ENCODE results near the gene TLE3. TPM values are rescaled to one million over a fixed set of nuclear protein-coding genes. Genes with fewer than 3 reads are reported as not detected.

Gene TLE3
- total and polyA plus RNA-seq, 7 experiments from 2014 or later, result 15.2 to 183 (median 117) TPM

DNA sequence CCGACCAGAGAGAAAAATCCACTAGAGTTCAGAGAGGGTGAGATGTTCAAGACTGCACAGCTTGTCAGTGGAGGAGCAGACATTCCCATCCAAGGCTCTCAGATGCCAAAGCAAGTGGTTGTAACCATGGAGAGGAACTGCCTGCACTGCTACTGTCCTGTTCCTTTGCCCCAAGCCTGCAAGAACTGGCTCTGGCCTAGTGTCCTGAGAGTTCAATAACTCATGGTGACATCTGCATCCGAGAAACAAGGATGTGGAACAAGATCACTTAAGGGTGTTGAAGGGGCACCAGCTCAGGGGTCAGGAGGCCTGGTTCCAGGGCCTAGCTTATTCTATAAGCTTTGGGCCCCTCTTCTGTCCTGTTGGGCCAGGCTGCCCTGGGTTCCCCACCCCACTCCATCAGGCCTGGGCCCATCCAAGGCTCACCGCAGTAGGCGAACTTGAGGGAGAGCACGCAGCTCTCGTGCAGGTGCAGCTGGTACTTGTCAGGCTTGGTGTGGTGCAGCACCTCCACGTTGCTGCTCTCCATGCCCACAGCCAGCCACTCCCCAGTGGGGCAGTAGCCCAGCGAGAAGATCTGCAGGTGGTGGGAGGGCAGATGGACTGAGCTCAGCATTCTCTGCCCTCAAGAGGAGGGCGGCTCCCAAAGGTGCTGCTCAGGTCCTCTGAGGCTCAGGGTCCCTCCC lies 45.6 kb downstream of the TLE3 start:
- Mint-ChIP-seq H3K27ac (peak overlapping the region in 2 of 9 donors; percentile 19 to 46), H3K4me3 (no peak overlapping the region), H3K36me3 (peaks cover 18 to 54% (median 23%) of the 10 kb centered on the region in 5 donors), H3K9me3 (no peaks in the 10 kb centered on the region), H3K4me1 (peaks cover 0 to 4% (median 0%) of the 10 kb centered on the region in 7 donors), H3K27me3 (no peaks in the 10 kb centered on the region)
- no peak for ATAC-seq
- no peak overlapping the region for H3K27ac ChIP-seq (ENCODE audit: low read depth, low read length)
- intact Hi-C loops (cut with micrococcal nuclease), result no loop called here
- ChIA-PET CTCF (no interaction called here), POLR2A (interaction anchor here (0.6 kb wide), 1 partner anchor 299 kb away, joined by 3 read pairs; no protein-coding TSS in a partner anchor)
- no peak for DNase-seq
- no peak overlapping the region for H3K4me3 ChIP-seq (ENCODE audit: low read length)
- H3K9me3 ChIP-seq (ENCODE audit: control insufficient read depth in 2 of 3, low read length in 3 of 3), result no peaks in the 10 kb centered on the region
- H3K27me3 ChIP-seq (ENCODE audit: control insufficient read depth in 2 of 2, insufficient read depth in 2 of 2, low read length in 2 of 2), result no peaks in the 10 kb centered on the region
- no peaks in the 10 kb centered on the region for H3K4me1 ChIP-seq (ENCODE audit: control insufficient read depth in 2 of 2, insufficient read depth in 2 of 2, low read length in 2 of 2)
- H3K36me3 ChIP-seq (ENCODE audit: control insufficient read depth in 2 of 3, insufficient read depth in 3 of 3, low read length in 3 of 3), result peaks cover 12 to 91% (median 21%) of the 10 kb centered on the region in 3 experiments

DNA sequence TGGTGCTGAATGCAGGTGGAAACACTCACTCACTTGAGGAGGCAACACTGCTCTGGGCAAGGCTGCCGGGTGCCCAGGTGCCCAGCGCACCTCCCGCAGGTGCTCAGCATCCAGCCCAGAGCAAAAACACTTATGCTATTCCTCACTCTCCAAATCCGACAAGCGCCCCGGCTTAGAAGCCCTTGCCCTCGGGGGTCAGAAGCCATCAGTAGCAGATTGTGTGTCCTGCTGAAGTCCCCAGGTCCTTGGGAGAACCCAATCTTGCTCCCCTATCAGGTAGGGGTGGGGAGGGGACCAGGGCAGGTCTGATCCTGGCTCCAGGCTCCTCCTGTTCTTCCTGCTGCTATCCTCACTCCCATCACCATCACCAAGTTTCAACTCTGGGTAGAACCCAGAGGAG lies 46.7 kb downstream of the TLE3 start:
- no peak for DNase-seq
- Histone ChIP-seq H3K36me3 (ENCODE audit: control insufficient read depth in 2 of 3, insufficient read depth in 3 of 3, low read length in 3 of 3) (peaks cover 9 to 80% (median 16%) of the 10 kb centered on the region in 3 experiments), H3K4me3 (ENCODE audit: low read length) (no peak overlapping the region), H3K9me3 (ENCODE audit: control insufficient read depth in 2 of 3, low read length in 3 of 3) (no peaks in the 10 kb centered on the region), H3K27ac (ENCODE audit: low read depth, low read length) (no peak overlapping the region), H3K27me3 (ENCODE audit: control insufficient read depth in 2 of 2, insufficient read depth in 2 of 2, low read length in 2 of 2) (no peaks in the 10 kb centered on the region), H3K4me1 (ENCODE audit: control insufficient read depth in 2 of 2, insufficient read depth in 2 of 2, low read length in 2 of 2) (no peaks in the 10 kb centered on the region)
- Mint-ChIP-seq H3K4me1 (peaks cover 0 to 4% (median 0%) of the 10 kb centered on the region in 7 donors), H3K36me3 (peaks cover 20 to 54% (median 26%) of the 10 kb centered on the region in 5 donors), H3K9me3 (no peaks in the 10 kb centered on the region), H3K27ac (peak overlapping the region in 2 of 9 donors; percentile 31 to 78), H3K27me3 (no peaks in the 10 kb centered on the region), H3K4me3 (no peak overlapping the region)
- ATAC-seq, result no peak
- intact Hi-C loops (cut with micrococcal nuclease), result no loop called here
- ChIA-PET POLR2A (no interaction called here), CTCF (no interaction called here)

DNA sequence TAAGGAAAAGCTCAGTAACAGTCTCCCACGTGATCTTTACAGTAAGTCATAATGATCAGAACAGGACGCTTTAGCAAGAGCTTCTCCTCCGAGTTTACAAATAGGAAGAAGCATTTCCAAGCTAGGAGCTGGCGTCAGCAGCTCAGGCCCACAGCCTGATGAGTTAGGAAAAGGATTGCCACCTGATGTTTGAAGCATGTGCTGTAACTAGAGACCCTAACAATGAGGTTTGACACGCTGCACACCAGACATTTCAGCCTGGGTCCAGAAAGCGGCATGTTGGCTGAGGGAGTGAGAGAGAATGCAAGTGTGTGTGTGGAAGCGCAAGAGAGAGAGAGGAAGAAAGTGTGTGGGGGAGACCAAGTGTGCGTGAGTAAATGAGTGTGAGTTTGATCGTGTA lies 47.3 kb downstream of the TLE3 start:
- ChIA-PET CTCF (no interaction called here), POLR2A (no interaction called here)

DNA sequence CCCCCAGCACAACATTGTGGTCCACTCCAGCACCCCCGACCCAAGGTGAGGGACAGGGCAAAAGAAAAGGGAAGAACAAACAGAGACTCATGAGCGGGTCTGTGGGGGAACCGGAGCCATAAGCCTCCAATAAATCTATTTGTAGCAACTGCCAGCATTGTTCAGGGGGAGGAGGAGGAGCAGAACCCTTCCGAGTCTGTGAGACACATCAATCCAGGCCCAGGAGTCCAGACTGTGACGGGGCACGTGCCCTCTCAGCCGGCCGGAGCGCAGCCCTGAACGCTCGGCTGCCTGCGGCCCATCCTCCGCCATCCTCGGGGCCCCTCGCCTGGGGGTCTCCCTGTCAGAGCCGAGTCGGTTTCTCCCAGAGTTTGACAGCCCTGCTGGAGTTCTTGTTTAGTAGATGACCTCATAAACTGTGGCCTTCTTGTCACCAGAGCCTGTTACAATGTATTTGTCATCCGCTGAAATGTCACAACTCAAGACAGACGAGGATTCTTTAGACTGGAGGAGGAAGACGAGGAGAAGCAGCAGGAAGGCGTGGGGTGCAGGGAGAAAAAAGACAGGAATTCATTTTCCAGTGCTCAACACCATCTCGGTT lies 47.9 kb downstream of the TLE3 start:
- H3K36me3 ChIP-seq (ENCODE audit: control insufficient read depth in 2 of 3, insufficient read depth in 3 of 3, low read length in 3 of 3), result peaks cover under 1 to 68% (median 8%) of the 10 kb centered on the region in 3 experiments
- no peaks in the 10 kb centered on the region for H3K4me1 ChIP-seq (ENCODE audit: control insufficient read depth in 2 of 2, insufficient read depth in 2 of 2, low read length in 2 of 2)
- Mint-ChIP-seq H3K27me3 (no peaks in the 10 kb centered on the region), H3K4me1 (peaks cover 0 to 4% (median 0%) of the 10 kb centered on the region in 7 donors), H3K27ac (peak overlapping the region in 1 of 9 donors; percentile 36), H3K4me3 (no peak overlapping the region), H3K9me3 (no peaks in the 10 kb centered on the region), H3K36me3 (peaks cover 13 to 44% (median 23%) of the 10 kb centered on the region in 5 donors)
- intact Hi-C loops (cut with micrococcal nuclease), result no loop called here
- ATAC-seq (no peak), DNase-seq (no peak)
- H3K27me3 ChIP-seq (ENCODE audit: control insufficient read depth in 2 of 2, insufficient read depth in 2 of 2, low read length in 2 of 2), result no peaks in the 10 kb centered on the region
- no peaks in the 10 kb centered on the region for H3K9me3 ChIP-seq (ENCODE audit: control insufficient read depth in 2 of 3, low read length in 3 of 3)
- ChIA-PET POLR2A (no interaction called here), CTCF (no interaction called here)
- no peak overlapping the region for H3K4me3 ChIP-seq (ENCODE audit: low read length)
- no peak overlapping the region for H3K27ac ChIP-seq (ENCODE audit: low read depth, low read length)

More for the DNA sequence above, 47.3 kb downstream of the TLE3 start:
- Histone ChIP-seq H3K27ac (ENCODE audit: low read depth, low read length) (no peak overlapping the region), H3K4me1 (ENCODE audit: control insufficient read depth in 2 of 2, insufficient read depth in 2 of 2, low read length in 2 of 2) (no peaks in the 10 kb centered on the region), H3K27me3 (ENCODE audit: control insufficient read depth in 2 of 2, insufficient read depth in 2 of 2, low read length in 2 of 2) (no peaks in the 10 kb centered on the region), H3K36me3 (ENCODE audit: control insufficient read depth in 2 of 3, insufficient read depth in 3 of 3, low read length in 3 of 3) (peaks cover 7 to 75% (median 12%) of the 10 kb centered on the region in 3 experiments), H3K4me3 (ENCODE audit: low read length) (no peak overlapping the region), H3K9me3 (ENCODE audit: control insufficient read depth in 2 of 3, low read length in 3 of 3) (no peaks in the 10 kb centered on the region)
- no peaks in the 10 kb centered on the region for H3K9me3 Mint-ChIP-seq
- peaks cover 16 to 51% (median 24%) of the 10 kb centered on the region in 5 donors for H3K36me3 Mint-ChIP-seq
- DNase-seq (no peak), ATAC-seq (no peak)
- intact Hi-C loops (cut with micrococcal nuclease), result no loop called here
- H3K27ac Mint-ChIP-seq, result no peak overlapping the region
- no peaks in the 10 kb centered on the region for H3K27me3 Mint-ChIP-seq
- no peak overlapping the region for H3K4me3 Mint-ChIP-seq
- peaks cover 0 to 4% (median 0%) of the 10 kb centered on the region in 7 donors for H3K4me1 Mint-ChIP-seq

DNA sequence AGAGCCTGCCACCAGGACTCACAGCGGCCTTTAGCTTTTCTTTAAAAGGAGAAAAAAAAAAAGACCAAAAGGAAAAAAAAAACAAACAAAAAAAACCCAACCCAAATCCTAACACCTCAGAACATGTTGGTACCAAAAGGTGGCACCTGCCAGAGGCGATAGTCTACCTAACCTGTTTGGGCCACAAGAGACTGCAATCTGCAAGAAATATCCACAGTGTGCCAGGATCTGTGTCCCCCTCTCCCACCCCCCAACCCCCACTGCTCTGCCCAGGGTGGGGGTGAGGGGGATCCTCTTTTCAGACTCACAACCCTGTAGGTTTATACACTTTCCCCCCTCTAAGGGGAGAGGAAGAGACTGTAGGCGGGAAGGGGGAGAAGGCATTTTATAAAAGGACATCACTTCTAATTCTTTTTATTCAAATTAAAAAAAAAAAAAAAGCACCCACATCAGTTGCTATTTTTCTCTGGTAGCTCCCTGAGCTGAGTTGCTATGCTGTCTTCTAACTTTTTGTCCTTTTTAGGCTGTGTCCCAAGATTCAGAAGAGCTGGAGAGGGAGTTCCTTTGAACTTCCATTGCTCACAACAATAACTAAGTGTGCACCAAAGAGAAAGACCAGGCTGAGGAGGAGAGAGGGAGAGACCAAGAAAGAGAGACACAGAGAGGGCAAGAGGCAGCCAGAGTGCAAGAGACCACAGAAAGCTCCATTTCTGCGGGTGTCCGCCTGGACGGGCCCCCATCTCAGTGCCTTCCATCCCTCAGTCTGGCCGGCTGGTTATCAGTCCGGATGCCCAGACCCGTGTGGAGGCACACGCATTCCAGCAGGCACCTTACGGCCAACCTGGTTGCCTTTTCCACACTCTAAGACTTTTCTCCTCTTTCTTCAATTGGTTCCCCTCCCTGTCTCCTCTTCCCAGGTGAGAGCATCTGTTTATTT lies 48.9 kb downstream of the TLE3 start:
- intact Hi-C loops (cut with micrococcal nuclease), result no loop called here
- H3K27ac ChIP-seq (ENCODE audit: low read depth, low read length), result no peak overlapping the region
- H3K4me3 Mint-ChIP-seq, result no peak overlapping the region
- H3K27me3 ChIP-seq (ENCODE audit: control insufficient read depth in 2 of 2, insufficient read depth in 2 of 2, low read length in 2 of 2), result no peaks in the 10 kb centered on the region
- peaks cover 0 to 59% (median 5%) of the 10 kb centered on the region in 3 experiments for H3K36me3 ChIP-seq (ENCODE audit: control insufficient read depth in 2 of 3, insufficient read depth in 3 of 3, low read length in 3 of 3)
- H3K36me3 Mint-ChIP-seq, result peaks cover 13 to 47% (median 25%) of the 10 kb centered on the region in 5 donors
- H3K27ac Mint-ChIP-seq, result no peak overlapping the region
- POLR2A ChIA-PET, result interaction anchor here (0.6 kb wide), 1 partner anchor 537 kb away, joined by 3 read pairs; no protein-coding TSS in a partner anchor
- CTCF ChIA-PET, result no interaction called here
- no peak overlapping the region for H3K4me3 ChIP-seq (ENCODE audit: low read length)
- H3K9me3 ChIP-seq (ENCODE audit: control insufficient read depth in 2 of 3, low read length in 3 of 3), result no peaks in the 10 kb centered on the region
- no peak for DNase-seq
- H3K4me1 Mint-ChIP-seq, result peaks cover 0 to 4% (median 0%) of the 10 kb centered on the region in 7 donors
- no peaks in the 10 kb centered on the region for H3K4me1 ChIP-seq (ENCODE audit: control insufficient read depth in 2 of 2, insufficient read depth in 2 of 2, low read length in 2 of 2)
- H3K27me3 Mint-ChIP-seq, result no peaks in the 10 kb centered on the region
- H3K9me3 Mint-ChIP-seq, result no peaks in the 10 kb centered on the region
- no peak for ATAC-seq

DNA sequence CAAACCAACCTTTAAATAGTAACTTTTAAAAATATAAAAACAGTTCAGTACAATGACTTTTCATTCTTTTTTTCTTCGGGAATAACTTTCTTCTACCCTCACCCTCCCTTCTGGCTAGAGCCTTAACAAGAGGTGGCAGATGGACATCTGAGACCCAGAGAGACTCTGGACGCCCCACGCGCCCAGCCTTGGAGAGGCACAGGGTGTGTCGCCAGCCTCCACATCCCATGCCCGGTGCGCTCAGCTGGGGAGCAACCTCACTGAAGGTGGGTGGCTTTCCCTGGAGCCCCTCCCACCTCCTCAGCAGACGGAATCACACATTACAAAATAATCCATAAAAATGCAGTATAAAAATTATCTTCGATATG lies 49.5 kb downstream of the TLE3 start:
- Mint-ChIP-seq H3K9me3 (no peaks in the 10 kb centered on the region), H3K27me3 (no peaks in the 10 kb centered on the region), H3K4me1 (peaks cover 0 to 4% (median 0%) of the 10 kb centered on the region in 7 donors), H3K27ac (no peak overlapping the region), H3K4me3 (no peak overlapping the region), H3K36me3 (peaks cover 13 to 46% (median 30%) of the 10 kb centered on the region in 5 donors)
- H3K27me3 ChIP-seq (ENCODE audit: control insufficient read depth in 2 of 2, insufficient read depth in 2 of 2, low read length in 2 of 2), result no peaks in the 10 kb centered on the region
- intact Hi-C loops (cut with micrococcal nuclease), result no loop called here
- POLR2A ChIA-PET, result no interaction called here
- H3K4me1 ChIP-seq (ENCODE audit: control insufficient read depth in 2 of 2, insufficient read depth in 2 of 2, low read length in 2 of 2), result no peaks in the 10 kb centered on the region
- H3K27ac ChIP-seq (ENCODE audit: low read depth, low read length), result no peak overlapping the region
- ATAC-seq, result no peak
- no peak for DNase-seq
- no peaks in the 10 kb centered on the region for H3K9me3 ChIP-seq (ENCODE audit: control insufficient read depth in 2 of 3, low read length in 3 of 3)
- no peak overlapping the region for H3K4me3 ChIP-seq (ENCODE audit: low read length)
- CTCF ChIA-PET, result no interaction called here
- H3K36me3 ChIP-seq (ENCODE audit: control insufficient read depth in 2 of 3, insufficient read depth in 3 of 3, low read length in 3 of 3), result peaks cover 0 to 52% (median 4%) of the 10 kb centered on the region in 3 experiments

Data from naive thymus-derived CD4-positive, alpha-beta T cell (primary cell).